Measurements from ENCODE around the gene C20orf202.

DNA sequence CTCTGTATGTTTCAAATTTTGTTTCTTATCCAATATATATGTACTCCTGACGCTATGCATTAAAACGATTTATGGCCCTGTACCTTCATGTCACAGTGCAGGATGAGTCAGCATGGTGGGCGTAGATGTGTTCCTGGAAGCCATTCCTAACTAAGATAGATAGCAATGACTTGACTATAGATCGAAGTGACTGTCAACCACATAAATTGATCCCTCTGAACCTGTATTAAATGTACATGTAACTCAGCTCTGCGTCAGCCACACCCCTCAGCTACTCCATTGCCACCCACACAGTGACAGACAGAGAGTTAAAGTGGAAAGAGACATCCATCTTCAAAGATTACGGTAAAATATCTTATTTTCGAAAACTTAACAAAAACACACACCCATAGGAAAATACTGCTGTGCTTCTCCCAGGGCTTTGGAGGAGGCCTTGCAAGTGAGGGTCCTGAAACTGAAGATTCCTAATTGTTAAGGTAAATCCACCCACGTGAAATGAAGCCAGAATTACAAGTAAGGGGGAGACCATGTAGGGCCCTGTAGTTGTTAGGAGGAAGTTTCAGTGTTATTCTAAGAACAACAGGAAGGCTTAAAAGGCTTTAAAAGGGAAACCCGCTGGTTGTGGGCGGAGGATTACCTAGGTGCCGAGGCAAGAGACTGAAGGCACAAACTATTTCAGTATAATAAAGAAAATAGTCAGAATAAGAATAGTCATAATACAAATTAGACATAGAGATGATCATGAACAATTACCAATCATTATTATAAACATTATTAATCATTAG, 12.3 kb downstream of the C20orf202 start:
- TF ChIP-seq, protein P1, sequence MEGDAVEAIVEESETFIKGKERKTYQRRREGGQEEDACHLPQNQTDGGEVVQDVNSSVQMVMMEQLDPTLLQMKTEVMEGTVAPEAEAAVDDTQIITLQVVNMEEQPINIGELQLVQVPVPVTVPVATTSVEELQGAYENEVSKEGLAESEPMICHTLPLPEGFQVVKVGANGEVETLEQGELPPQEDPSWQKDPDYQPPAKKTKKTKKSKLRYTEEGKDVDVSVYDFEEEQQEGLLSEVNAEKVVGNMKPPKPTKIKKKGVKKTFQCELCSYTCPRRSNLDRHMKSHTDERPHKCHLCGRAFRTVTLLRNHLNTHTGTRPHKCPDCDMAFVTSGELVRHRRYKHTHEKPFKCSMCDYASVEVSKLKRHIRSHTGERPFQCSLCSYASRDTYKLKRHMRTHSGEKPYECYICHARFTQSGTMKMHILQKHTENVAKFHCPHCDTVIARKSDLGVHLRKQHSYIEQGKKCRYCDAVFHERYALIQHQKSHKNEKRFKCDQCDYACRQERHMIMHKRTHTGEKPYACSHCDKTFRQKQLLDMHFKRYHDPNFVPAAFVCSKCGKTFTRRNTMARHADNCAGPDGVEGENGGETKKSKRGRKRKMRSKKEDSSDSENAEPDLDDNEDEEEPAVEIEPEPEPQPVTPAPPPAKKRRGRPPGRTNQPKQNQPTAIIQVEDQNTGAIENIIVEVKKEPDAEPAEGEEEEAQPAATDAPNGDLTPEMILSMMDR (IDR thresholded peaks at IDR 0.05), result no peak
- TF ChIP-seq, protein P2, sequence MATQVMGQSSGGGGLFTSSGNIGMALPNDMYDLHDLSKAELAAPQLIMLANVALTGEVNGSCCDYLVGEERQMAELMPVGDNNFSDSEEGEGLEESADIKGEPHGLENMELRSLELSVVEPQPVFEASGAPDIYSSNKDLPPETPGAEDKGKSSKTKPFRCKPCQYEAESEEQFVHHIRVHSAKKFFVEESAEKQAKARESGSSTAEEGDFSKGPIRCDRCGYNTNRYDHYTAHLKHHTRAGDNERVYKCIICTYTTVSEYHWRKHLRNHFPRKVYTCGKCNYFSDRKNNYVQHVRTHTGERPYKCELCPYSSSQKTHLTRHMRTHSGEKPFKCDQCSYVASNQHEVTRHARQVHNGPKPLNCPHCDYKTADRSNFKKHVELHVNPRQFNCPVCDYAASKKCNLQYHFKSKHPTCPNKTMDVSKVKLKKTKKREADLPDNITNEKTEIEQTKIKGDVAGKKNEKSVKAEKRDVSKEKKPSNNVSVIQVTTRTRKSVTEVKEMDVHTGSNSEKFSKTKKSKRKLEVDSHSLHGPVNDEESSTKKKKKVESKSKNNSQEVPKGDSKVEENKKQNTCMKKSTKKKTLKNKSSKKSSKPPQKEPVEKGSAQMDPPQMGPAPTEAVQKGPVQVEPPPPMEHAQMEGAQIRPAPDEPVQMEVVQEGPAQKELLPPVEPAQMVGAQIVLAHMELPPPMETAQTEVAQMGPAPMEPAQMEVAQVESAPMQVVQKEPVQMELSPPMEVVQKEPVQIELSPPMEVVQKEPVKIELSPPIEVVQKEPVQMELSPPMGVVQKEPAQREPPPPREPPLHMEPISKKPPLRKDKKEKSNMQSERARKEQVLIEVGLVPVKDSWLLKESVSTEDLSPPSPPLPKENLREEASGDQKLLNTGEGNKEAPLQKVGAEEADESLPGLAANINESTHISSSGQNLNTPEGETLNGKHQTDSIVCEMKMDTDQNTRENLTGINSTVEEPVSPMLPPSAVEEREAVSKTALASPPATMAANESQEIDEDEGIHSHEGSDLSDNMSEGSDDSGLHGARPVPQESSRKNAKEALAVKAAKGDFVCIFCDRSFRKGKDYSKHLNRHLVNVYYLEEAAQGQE (IDR thresholded peaks at IDR 0.05; ENCODE audit: low read depth, low read length), result no peak
- no peak for TF ChIP-seq SIN3A (IDR thresholded peaks at IDR 0.05; ENCODE audit: borderline replicate concordance, low read depth, low read length)
- TF ChIP-seq EZH2phosphoT487 (IDR thresholded peaks at IDR 0.05; ENCODE audit: borderline replicate concordance, low read depth), result no peak

Data from SK-N-SH (cell line).